Mesothelial cell of epicardium (in vitro differentiated cells): ENCODE data around the gene E2F4. TPM values are rescaled to one million over a fixed set of nuclear protein-coding genes. Genes with fewer than 3 reads are reported as not detected.

Experiments
- DNase-seq, 2 experiments: peaks; one replicate each; pipeline ENCODE4 v3.0.0; 2021; ENCODE audit warnings: low spot score in 2 of 2; ENCODE audit not compliant: unreplicated experiment in 2 of 2
- H3K27ac Mint-ChIP-seq: 2 replicates; pipeline ENCODE4 v1.8.0; 2021; ENCODE audit warnings: mixed read lengths
- H3K27me3 Mint-ChIP-seq: 2 replicates; pipeline ENCODE4 v1.8.0; 2021; ENCODE audit warnings: low read depth, mixed read lengths
- H3K36me3 Mint-ChIP-seq: 2 replicates; pipeline ENCODE4 v1.8.0; 2021; ENCODE audit warnings: mixed read lengths
- H3K4me1 Mint-ChIP-seq: 2 replicates; pipeline ENCODE4 v1.8.0; 2021; ENCODE audit warnings: mixed read lengths
- H3K4me3 Mint-ChIP-seq: 2 replicates; pipeline ENCODE4 v1.8.0; 2021; ENCODE audit warnings: mild to moderate bottlenecking, moderate library complexity, mixed read lengths
- H3K9me3 Mint-ChIP-seq: 2 replicates; pipeline ENCODE4 v1.8.0; 2021; ENCODE audit warnings: mixed read lengths
- total RNA-seq: library from RNA; stranded (reverse); gene quantifications from 3 replicates; pipeline ENCODE4 v1.2.1, GENCODE V29; 2021
- TF ChIP-seq, protein P1 (sequence below): fragments of 200-600 bp; sonication (generic); IDR thresholded peaks from one replicate; pipeline ENCODE4 v1.5.0; 2021; ENCODE audit warnings: antibody characterized with exemption; ENCODE audit not compliant: unreplicated experiment

The E2F4 gene
- total RNA-seq, 1 donor from 2014 or later: 80.2 TPM

DNA sequence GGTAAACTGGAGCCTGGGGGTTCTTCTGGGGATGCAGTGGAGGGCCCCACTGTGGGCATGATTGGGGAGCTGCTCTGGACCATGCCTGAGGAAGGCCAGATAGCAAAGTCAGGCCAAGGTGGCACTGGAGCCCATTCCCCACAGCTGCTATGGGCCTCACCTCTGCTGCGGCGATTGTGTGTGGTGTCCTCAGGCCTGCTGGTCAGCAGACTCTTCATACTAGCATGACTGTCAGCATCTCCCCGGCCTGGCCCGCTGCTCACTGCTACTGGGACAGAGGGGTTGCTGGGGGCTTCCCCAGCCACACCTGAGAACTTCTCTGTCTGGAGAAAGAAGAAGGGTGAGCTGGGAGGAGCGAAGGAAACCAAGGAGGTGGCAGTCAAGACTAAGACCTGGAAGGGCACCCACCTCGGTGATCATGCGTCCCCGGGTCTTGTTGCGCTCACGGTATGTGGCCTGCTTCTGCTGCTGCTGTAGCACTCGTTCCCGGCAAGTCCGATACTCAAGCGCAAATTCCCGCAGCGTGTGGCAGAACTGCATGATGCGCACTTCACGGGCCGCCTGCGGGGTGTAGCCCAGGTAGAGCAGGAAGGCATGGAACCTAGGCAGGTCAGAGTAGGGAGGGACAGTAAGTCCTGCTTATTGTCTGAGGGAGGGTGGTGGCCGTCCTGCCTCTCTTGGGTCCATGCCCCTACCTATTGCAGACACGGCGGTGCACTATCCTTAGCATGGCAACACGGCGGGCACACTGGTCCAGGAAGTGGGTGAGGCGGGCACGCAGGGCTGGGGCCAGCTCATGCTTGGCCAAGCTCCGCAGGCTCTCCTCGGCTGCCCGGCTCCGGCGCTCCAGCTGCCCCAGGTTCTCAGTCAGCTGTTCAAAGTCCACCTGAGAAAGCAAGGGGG is 38.2 kb downstream of the E2F4 start:
- Mint-ChIP-seq H3K9me3 (no peaks in the 10 kb centered on the region), H3K36me3 (peaks cover 8% of the 10 kb centered on the region), H3K27ac (no peak overlapping the region), H3K4me3 (peak overlapping the region; percentile 100), H3K4me1 (peaks cover 23% of the 10 kb centered on the region), H3K27me3 (no peaks in the 10 kb centered on the region)
- DNase-seq: no peak
- TF ChIP-seq, protein P1, sequence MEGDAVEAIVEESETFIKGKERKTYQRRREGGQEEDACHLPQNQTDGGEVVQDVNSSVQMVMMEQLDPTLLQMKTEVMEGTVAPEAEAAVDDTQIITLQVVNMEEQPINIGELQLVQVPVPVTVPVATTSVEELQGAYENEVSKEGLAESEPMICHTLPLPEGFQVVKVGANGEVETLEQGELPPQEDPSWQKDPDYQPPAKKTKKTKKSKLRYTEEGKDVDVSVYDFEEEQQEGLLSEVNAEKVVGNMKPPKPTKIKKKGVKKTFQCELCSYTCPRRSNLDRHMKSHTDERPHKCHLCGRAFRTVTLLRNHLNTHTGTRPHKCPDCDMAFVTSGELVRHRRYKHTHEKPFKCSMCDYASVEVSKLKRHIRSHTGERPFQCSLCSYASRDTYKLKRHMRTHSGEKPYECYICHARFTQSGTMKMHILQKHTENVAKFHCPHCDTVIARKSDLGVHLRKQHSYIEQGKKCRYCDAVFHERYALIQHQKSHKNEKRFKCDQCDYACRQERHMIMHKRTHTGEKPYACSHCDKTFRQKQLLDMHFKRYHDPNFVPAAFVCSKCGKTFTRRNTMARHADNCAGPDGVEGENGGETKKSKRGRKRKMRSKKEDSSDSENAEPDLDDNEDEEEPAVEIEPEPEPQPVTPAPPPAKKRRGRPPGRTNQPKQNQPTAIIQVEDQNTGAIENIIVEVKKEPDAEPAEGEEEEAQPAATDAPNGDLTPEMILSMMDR: no peak

DNA sequence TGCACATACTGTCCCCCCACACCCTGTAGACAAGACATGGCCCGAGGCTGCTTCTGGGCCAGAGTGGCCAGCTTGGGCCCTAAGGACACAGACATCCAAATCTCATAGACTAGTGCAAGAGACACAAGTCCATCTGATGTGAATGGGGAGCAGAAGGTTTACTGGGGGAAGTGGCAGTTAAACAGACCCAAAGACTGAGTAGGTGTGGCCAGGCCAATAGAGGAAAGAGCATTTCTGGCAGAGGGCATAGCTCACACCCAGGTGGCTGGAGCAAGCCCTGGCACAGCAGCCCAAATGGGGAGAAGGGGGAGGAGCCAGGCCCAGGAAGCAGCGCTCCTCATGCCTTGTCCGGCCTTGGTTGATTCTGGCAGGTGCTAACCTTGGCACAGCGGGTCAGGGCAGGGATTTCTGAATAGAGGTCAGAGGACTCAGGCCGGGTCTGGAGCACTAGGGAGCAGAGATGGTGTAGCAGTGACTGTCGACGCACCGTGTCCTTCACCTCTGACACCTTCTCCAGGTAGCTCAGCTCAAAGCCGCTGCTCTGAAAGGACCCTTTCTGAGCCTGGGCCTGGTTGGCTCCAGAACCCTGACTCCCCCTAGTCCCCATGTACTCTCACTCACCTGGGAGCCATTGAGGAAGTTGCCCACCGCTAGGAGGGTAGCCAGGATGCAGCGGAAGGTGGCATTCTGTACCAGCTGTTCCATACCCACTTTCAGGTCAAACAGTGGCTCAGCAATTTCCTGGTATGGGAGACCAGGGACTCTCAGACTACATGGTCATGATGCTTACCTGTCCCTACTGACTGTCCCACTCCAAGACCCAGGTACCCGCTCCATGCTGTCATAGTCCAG is 39.1 kb downstream of the E2F4 start:
- Mint-ChIP-seq H3K27ac (no peak overlapping the region), H3K4me3 (no peak overlapping the region), H3K4me1 (peaks cover 17% of the 10 kb centered on the region), H3K9me3 (no peaks in the 10 kb centered on the region), H3K27me3 (no peaks in the 10 kb centered on the region), H3K36me3 (peaks cover 10% of the 10 kb centered on the region)
- no peak for DNase-seq
- TF ChIP-seq, protein P1: no peak

DNA sequence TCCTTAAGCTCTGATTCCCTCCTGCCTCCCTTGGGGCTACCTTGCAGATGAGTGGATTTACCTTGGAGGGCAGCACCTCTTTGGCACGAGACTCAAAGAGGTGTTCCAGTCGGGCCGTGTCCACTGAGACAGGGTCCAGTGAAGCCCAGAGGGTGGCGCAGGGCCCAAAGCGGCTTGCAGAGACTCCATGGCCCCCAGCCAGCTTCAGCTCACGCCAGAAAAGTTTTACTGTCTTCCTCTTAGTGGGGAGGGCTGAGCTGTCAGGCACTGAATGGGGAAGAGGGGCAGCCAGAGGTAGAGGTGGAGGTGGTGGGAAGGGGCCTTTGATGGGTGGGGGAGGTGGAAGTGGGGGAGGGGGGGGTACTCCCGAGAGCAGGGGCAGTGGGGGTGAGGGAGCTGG is 41.6 kb downstream of the E2F4 start:
- Mint-ChIP-seq H3K36me3 (peaks cover 20% of the 10 kb centered on the region), H3K27ac (no peak overlapping the region), H3K27me3 (no peaks in the 10 kb centered on the region), H3K9me3 (no peaks in the 10 kb centered on the region), H3K4me3 (no peak overlapping the region), H3K4me1 (no peaks in the 10 kb centered on the region)
- TF ChIP-seq, protein P1: no peak
- no peak for DNase-seq

DNA sequence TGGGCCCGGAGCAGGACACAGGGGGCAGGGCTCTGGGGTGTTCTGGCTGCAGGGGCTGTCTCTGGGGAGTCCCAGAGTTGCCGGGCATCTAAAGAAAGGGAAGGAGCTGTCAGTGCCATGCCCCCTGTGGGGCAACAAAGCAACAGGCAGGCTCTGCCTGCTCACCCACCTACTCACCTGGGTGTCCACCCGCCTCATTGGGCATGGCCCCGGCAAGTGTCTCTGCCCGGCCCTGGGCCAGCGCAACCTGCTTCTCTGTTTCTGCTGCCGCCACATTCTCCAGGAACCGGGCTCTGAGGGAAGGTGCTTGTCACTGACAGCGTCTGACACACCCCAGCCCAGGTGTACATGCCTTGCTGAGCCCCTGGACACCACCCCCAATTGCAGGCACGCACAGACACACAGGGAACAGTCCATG is 42.2 kb downstream of the E2F4 start:
- H3K27me3 Mint-ChIP-seq: no peaks in the 10 kb centered on the region
- no peaks in the 10 kb centered on the region for H3K9me3 Mint-ChIP-seq
- TF ChIP-seq, protein P1: no peak
- no peak overlapping the region for H3K4me3 Mint-ChIP-seq
- H3K36me3 Mint-ChIP-seq: peaks cover 20% of the 10 kb centered on the region
- no peaks in the 10 kb centered on the region for H3K4me1 Mint-ChIP-seq
- DNase-seq: no peak
- H3K27ac Mint-ChIP-seq: no peak overlapping the region

DNA sequence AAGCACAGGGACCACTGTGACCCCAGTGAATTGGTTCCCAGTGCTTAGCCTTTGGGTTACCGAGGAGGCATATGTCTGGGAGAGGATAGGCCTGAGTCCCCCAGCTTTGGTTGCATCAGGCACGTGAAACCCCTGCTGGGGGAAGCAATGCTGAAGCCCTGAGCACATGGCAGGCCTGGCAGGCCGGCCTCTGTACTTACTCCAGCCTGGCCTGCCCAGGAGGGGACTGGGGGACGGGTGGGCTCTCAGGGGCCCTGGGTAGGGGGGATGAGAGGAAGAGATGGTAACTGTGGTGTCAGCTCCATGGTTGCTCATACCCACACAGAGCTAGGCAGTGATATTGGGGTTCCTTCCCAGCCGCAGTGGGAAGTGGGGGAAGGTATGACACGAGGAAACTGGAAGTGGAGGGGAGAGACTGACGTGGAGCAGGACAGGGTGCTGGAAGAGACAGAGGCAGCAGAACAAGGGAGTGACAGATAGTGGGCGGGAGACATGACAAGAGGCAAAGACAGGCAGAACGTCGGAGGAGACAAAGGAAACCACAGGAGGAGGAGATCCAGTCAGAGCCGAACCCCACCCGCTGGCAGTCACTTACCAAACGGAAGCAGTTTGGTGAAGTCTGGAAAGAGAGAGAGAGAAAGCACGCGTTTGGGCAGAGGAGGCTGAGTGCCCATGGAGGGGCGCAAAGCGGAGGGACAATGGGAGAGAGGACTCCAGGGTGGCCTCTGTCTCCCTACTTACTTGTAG is 44.0 kb downstream of the E2F4 start:
- Mint-ChIP-seq H3K27ac (no peak overlapping the region), H3K4me1 (no peaks in the 10 kb centered on the region), H3K27me3 (no peaks in the 10 kb centered on the region), H3K4me3 (no peak overlapping the region), H3K9me3 (no peaks in the 10 kb centered on the region), H3K36me3 (peaks cover 17% of the 10 kb centered on the region)
- DNase-seq: no peak
- TF ChIP-seq, protein P1: no peak
